Esophagus muscularis mucosa (tissue), 4 donors: Measurements from ENCODE around the gene ARHGEF39. TPM values are rescaled to one million over a fixed set of nuclear protein-coding genes. Genes with fewer than 3 reads are reported as not detected.

Source experiments
- DNase-seq: peaks from one replicate; pipeline ENCODE4 v3.0.0-alpha.2; 2017; ENCODE audit errors: extremely low spot score
- H3K27ac ChIP-seq, 4 donors: fragments of 200-600 bp; sonication (generic); replicated peaks in 1 of 4; 1 replicate in 3 of 4; 2 replicates in 1 of 4; pipeline ENCODE4 v1.5.1; 2016 to 2019; ENCODE audit warnings: mild to moderate bottlenecking in 1 of 4
- H3K27me3 ChIP-seq, 4 donors: fragments of 200-600 bp; sonication (generic); one replicate each; pipeline versions ENCODE4 v1.5.1 to v1.6.0; 2016 to 2019
- H3K36me3 ChIP-seq, 4 donors: fragments of 200-600 bp; sonication (generic); one replicate each; pipeline ENCODE4 v1.5.1; 2016 to 2019
- H3K4me1 ChIP-seq, 4 donors: fragments of 200-600 bp; sonication (generic); one replicate each; pipeline ENCODE4 v1.5.1; 2016 to 2019
- H3K4me3 ChIP-seq, 4 donors: fragments of 200-600 bp; sonication (generic); 1 replicate in 2 of 4; 2 replicates in 2 of 4; pipeline ENCODE4 v1.5.1; 2016 to 2019; ENCODE audit warnings: mild to moderate bottlenecking in 4 of 4, moderate library complexity in 1 of 4
- H3K9me3 ChIP-seq, 4 donors: fragments of 200-600 bp; sonication (generic); 1 replicate in 3 of 4; 2 replicates in 1 of 4; pipeline ENCODE4 v1.5.1; 2016 to 2019
- EP300 ChIP-seq: sonication (generic); formaldehyde crosslinking; IDR thresholded peaks from one replicate; pipeline ENCODE4 v1.6.1; 2017; ENCODE audit warnings: antibody characterized with exemption
- POLR2A ChIP-seq: fragments of 450-650 bp; IDR thresholded peaks from one replicate; pipeline ENCODE4 v1.6.1; 2017; ENCODE audit warnings: antibody characterized with exemption, moderate library complexity, mild to moderate bottlenecking, low read depth
- POLR2AphosphoS5 ChIP-seq, 2 donors: sonication (generic); formaldehyde crosslinking; IDR thresholded peaks; one replicate each; pipeline ENCODE4 v1.6.1; 2017; ENCODE audit warnings: antibody characterized with exemption in 2 of 2
- WGBS: methylation state at CpG from one replicate; pipeline ENCODE4 v1.1.5; 2018; 5-methylcytosine and 5-hydroxymethylcytosine counted together
- intact Hi-C: fragments of 100-400 bp; cut with DNase I; formaldehyde crosslinking; loops from one replicate; pipeline ENCODE4 v1.15.1; 2023
- total RNA-seq, 4 donors: library from RNA; depleted of rRNA; stranded (reverse); fragments of >200 nt; gene quantifications; one replicate each; pipeline versions ENCODE4 v1.1.0 to v1.2.1, GENCODE V29; 2016
- TF ChIP-seq, protein P1 (sequence below), 3 experiments: fragments of 200-600 bp in 2 of 3; fragments of 450-650 bp in 1 of 3; sonication (generic) in 2 of 3; IDR thresholded peaks; one replicate each; pipeline ENCODE4 v1.5.1; 2017 to 2019; ENCODE audit warnings: antibody characterized with exemption in 3 of 3, mild to moderate bottlenecking in 2 of 3, moderate library complexity in 1 of 3

ARHGEF39 gene, protein sequence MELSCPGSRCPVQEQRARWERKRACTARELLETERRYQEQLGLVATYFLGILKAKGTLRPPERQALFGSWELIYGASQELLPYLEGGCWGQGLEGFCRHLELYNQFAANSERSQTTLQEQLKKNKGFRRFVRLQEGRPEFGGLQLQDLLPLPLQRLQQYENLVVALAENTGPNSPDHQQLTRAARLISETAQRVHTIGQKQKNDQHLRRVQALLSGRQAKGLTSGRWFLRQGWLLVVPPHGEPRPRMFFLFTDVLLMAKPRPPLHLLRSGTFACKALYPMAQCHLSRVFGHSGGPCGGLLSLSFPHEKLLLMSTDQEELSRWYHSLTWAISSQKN
- 1 to 10 TPM; 1.3 to 3.3 (median 1.7) TPM for total RNA-seq

DNA sequence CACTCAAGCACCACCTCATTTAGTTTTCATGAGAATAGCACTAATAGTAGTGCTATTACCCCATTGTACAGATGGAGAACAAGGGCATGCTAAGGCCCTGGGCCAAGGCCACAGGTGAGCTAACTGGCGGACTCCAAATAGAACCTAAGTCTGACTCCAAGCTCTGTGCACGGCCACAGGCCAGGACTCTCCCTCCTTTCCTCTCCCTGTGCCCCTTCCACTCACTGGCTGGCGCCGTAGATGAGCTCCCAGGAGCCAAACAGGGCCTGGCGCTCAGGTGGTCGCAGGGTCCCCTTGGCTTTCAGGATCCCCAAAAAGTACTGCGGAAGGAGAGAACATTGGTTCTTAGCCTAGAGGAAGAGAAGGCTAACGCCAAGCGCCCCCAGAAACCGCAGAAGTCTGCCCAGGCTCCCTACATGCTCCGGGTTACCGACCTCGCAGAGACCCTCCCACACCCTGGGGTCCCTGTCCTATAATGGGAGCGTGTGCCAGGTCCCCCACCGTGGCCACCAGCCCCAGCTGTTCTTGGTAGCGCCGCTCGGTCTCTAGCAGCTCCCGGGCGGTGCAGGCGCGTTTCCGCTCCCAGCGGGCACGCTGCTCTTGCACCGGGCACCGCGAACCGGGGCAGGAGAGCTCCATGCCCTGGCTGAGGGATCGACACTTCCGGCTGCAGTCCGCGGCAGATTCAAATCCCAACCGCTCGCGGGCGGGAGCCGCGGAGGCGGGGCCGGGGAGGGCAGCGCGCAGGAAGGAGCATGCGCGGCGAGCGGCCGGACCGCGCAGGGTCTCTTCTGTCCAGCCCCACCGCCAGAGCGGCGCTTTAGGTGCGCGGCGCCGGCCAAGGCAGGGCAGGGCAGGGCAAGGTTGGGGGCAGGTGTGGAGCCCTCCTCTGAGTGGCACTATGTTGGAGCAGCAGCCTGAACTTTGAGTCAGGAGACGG is at the start of gene ARHGEF39:
TSS of gene ARHGEF39 (minus strand) at position 665 of the 940 bp plus-strand sequence. CDS start at position 639, 26 bp downstream.
- H3K27ac ChIP-seq, result peak within 1 kb of the TSS; percentile 95 to 99 (median 98)
- WGBS, result 21% methylated on average over 18 of the region's 58 CpGs
- TF ChIP-seq POLR2A (no peak), POLR2AphosphoS5 (IDR thresholded peaks at IDR 0.05) (peak in 1 of 2 donors; percentile 87)
- TF ChIP-seq, protein P1, sequence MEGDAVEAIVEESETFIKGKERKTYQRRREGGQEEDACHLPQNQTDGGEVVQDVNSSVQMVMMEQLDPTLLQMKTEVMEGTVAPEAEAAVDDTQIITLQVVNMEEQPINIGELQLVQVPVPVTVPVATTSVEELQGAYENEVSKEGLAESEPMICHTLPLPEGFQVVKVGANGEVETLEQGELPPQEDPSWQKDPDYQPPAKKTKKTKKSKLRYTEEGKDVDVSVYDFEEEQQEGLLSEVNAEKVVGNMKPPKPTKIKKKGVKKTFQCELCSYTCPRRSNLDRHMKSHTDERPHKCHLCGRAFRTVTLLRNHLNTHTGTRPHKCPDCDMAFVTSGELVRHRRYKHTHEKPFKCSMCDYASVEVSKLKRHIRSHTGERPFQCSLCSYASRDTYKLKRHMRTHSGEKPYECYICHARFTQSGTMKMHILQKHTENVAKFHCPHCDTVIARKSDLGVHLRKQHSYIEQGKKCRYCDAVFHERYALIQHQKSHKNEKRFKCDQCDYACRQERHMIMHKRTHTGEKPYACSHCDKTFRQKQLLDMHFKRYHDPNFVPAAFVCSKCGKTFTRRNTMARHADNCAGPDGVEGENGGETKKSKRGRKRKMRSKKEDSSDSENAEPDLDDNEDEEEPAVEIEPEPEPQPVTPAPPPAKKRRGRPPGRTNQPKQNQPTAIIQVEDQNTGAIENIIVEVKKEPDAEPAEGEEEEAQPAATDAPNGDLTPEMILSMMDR (IDR thresholded peaks at IDR 0.05), result peak in 1 of 3 experiments; percentile 22
- H3K4me3 ChIP-seq, result peak within 1 kb of the TSS; percentile 48 to 70 (median 56)
- intact Hi-C loops, result no loop called here
- DNase-seq, result no peak
- H3K27me3 ChIP-seq, result no peaks in the 10 kb centered on the region
- no peaks in the 10 kb centered on the region for H3K9me3 ChIP-seq
- H3K36me3 ChIP-seq, result peaks cover 0 to 19% (median 9%) of the 10 kb centered on the region in 4 donors
- H3K4me1 ChIP-seq, result peaks cover 43 to 67% (median 66%) of the 10 kb centered on the region in 4 donors

DNA sequence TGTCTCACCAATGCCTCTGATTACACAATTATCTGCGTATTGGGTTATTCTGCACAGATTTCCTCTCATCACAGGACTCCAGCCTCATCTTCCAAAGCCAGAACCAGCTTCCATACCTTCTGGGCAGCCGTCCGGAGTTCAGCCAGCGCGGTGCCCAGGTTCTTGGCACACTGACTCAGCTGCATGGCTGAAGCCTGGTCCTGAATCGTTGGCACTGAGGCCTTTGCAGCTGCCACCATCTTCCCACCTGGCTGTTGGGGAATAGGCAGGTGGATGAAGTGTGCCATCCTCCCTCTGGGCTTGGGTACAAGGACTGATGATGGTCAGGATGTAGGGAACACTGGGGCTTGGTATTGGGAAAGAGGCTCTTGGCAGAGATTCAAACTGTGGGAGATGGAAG is 49.1 kb upstream of the ARHGEF39 start:
- WGBS, result 94% methylated on average over 5 of the region's 6 CpGs
- no peak overlapping the region for H3K4me3 ChIP-seq
- H3K9me3 ChIP-seq, result no peaks in the 10 kb centered on the region
- H3K27ac ChIP-seq, result peak overlapping the region; percentile 71 to 98 (median 76)
- no peaks in the 10 kb centered on the region for H3K27me3 ChIP-seq
- peaks cover 96 to 100% (median 99%) of the 10 kb centered on the region in 4 donors for H3K36me3 ChIP-seq
- intact Hi-C loops, result no loop called here
- peaks cover 0 to 46% (median 26%) of the 10 kb centered on the region in 4 donors for H3K4me1 ChIP-seq
- TF ChIP-seq POLR2AphosphoS5 (IDR thresholded peaks at IDR 0.05), result peak; percentile 7 to 45
- TF ChIP-seq, protein P1 (IDR thresholded peaks at IDR 0.05), result no peak
- no peak for DNase-seq

DNA sequence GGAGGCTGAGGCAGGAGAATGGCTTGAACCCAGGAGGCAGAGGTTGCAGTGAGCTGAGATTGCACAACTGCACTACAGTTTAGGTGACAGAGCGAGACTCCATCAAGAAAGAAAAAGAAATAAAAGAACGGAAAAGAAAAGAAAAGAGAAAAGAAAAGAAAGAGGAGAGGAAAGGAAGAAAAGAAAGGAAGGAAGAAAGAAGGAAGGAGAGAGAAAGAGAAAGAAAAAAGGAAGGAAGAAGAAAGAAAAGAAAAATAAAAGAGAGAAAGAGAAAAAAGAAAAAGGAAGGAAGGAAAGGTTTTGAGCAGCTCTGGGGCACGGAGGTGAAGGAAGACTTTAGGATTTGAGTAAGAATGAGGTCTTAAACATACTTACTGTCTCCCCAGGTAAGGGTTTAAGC is 48.6 kb upstream of the ARHGEF39 start:
- peaks cover 96 to 100% (median 99%) of the 10 kb centered on the region in 4 donors for H3K36me3 ChIP-seq
- TF ChIP-seq EP300 (no peak), POLR2A (no peak), POLR2AphosphoS5 (IDR thresholded peaks at IDR 0.05) (no peak)

DNA sequence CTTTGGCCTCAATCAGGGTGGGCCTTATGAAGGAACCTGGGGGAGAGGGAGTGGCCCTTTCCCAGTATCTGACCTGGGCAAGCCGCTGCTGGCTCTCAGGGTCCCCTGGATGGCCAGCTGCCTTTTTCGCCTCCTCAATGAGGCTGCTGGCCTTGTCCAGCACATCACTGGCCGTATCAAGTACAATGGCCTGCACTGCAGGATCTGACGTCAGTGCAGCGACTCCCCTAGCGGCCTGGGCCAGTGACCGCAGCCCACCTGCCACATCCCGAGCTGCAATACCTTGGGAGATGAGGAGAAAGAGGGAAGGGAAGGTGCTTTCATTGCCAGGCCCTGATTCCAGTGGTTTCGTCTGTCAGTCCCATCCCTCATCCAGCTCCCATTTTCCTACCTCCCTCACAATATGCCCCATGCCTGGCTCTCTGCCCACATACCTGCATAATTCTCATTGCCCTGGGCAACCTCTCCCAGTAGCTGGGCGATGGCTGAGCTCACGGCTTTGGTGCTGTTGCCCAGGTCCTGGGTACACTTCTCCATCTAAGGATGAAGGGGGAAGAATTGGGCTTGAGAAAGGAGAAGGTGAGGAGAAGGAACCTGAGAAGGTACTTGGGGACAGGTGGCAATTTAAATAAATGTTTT is 47.9 kb upstream of the ARHGEF39 start:
- intact Hi-C loops, result no loop called here
- no peak for DNase-seq
- TF ChIP-seq EP300 (no peak), POLR2A (no peak)
- no peak overlapping the region for H3K4me3 ChIP-seq
- H3K27ac ChIP-seq, result peak overlapping the region; percentile 71 to 98 (median 76)
- 90% methylated on average over 6 of the region's 11 CpGs for WGBS
- H3K9me3 ChIP-seq, result no peaks in the 10 kb centered on the region
- H3K27me3 ChIP-seq, result no peaks in the 10 kb centered on the region
- H3K4me1 ChIP-seq, result peaks cover 0 to 46% (median 26%) of the 10 kb centered on the region in 4 donors
- peaks cover 96 to 100% (median 99%) of the 10 kb centered on the region in 4 donors for H3K36me3 ChIP-seq

More for the DNA sequence above, 48.6 kb upstream of the ARHGEF39 start:
- WGBS, result 95% methylated on average over 3 of the region's 3 CpGs
- H3K27me3 ChIP-seq, result no peaks in the 10 kb centered on the region
- no peaks in the 10 kb centered on the region for H3K9me3 ChIP-seq
- H3K27ac ChIP-seq, result peak overlapping the region; percentile 71 to 98 (median 76)
- DNase-seq, result no peak
- no peak overlapping the region for H3K4me3 ChIP-seq
- intact Hi-C loops, result no loop called here
- peaks cover 0 to 46% (median 26%) of the 10 kb centered on the region in 4 donors for H3K4me1 ChIP-seq

DNA sequence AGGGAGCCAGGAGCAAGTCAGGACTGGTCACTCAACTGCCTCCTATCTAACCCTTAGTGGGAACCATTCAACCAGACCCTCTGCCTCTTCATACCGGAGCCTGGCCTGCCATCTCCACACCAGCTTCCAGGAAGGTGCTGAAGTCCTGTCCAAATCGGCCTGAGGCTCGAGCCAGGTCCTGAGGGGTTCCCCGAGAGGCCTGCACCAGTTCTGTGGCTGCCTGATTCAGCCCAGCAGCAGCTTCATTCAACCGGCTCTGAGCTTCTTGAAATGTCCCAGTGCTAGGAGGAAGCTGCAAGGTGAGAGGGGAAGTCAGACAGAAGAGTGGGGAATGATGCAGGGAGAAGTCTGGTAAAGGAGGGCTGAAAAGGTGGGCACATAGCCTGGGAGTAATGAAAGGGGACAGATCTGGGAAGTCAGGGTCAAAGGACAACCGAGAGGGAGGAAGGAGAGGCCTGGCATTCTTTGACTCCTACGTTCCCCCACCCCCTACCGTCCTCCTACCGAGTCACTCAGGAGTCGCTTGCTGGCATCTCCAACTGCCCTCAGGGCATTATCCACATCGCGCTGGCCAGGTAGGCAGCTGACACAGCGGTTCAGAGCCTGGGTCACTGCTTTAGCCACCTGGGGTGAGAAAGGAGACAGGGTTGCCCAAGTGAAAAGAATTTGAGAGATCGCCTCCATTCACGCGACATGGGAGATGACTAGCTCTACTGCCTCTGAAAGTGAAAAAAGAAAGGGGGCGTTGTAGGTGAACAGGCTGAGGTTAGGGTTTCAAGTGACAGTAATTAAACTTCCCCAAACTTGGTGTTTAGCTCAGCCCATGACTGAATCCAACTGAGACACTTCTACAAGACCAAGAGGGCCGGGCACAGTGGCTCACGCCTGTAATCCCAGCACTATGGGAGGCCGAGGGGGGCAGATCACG is 46.8 kb upstream of the ARHGEF39 start:
- no peak overlapping the region for H3K4me3 ChIP-seq
- peaks cover 0 to 38% (median 21%) of the 10 kb centered on the region in 4 donors for H3K4me1 ChIP-seq
- intact Hi-C loops, result no loop called here
- H3K9me3 ChIP-seq, result no peaks in the 10 kb centered on the region
- 85% methylated on average over 21 of the region's 21 CpGs for WGBS
- peaks cover 96 to 100% (median 99%) of the 10 kb centered on the region in 4 donors for H3K36me3 ChIP-seq
- no peaks in the 10 kb centered on the region for H3K27me3 ChIP-seq
- TF ChIP-seq POLR2AphosphoS5 (IDR thresholded peaks at IDR 0.05) (no peak), EP300 (no peak), POLR2A (no peak)
- TF ChIP-seq, protein P1 (IDR thresholded peaks at IDR 0.05), result no peak
- peak overlapping the region; percentile 71 to 98 (median 76) for H3K27ac ChIP-seq
- no peak for DNase-seq
